ENCODE data around the gene IQSEC3. TPM values are rescaled to one million over a fixed set of nuclear protein-coding genes. Genes with fewer than 3 reads are reported as not detected.
"Not testable (repeated sequence)": the region's sequence is repeated elsewhere in the genome, so short reads cannot be mapped to it uniquely, and the experiment has no call there.

Gene IQSEC3
- total and polyA plus RNA-seq, 2 of the 13 experiments (the other 11 are each of a cell fraction or from before 2014, with no cell fraction given) = not detected

DNA sequence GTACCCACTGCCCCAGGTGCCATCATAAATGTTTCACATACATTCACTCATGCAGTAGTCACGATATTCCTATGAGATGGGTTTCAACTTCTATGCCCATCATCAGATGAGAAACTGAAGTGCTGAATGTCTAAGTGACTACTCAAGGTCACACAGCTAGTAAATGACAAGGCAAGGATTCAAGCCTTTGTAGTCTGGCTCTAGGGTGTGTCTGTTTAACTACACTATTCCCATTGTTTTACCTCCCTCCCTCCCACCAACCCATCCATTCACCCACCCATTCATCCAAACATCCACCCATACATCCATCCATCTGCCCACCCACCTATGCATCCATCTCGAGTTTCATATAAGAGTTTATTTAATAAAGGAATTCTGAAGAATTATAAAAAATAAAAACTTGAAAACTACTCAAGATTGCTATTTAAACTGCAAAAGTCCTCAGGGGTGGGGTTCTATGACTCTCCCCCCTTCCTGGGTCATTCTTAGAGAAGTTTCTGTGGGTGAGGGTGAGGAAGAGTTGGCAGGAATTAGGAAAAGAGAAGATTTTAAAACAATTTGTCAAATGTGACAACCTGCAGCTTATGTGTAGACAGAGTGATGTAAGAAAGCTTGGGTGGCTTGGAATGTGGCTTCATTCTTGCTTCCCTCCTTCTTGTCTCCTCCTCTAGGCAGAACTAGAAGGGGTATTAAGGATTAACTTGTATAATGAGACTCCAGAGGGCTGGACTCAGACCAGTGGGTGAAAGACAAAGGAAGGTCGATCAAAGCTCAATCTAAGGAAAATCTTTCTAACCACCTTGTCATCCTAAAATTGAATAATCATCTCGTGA is 13.4 kb upstream of the IQSEC3 start:
- H3K27me3 ChIP-seq (ENCODE audit: control insufficient read depth in 1 of 2, insufficient read depth in 2 of 2, low read length in 2 of 2) = peaks cover 7 to 54% of the 10 kb centered on the region in 2 experiments; a peak in 4 of 5 replicates
- H3K4me1 ChIP-seq (ENCODE audit: insufficient read depth, low read length); POLR2A ChIA-PET; intact Hi-C loops (cut with micrococcal nuclease; ENCODE audit: unreplicated experiment); CTCF ChIA-PET (ENCODE audit: low intra/inter-chr PET ratio, low total read pairs); H3K4me2 ChIP-seq (ENCODE audit: low read depth, low read length); BruUV-seq (replicated peaks); H3K79me2 ChIP-seq (ENCODE audit: insufficient read depth, low read length); H3K27ac ChIP-seq (ENCODE audit: extremely low read length, insufficient read depth, low read length); H2AFZ ChIP-seq (ENCODE audit: low read length); in situ Hi-C loops (cut with HindIII; ENCODE audit: extremely low pct_ligation_motif_present, low pct_unique_long_range_greater_than_20kb); FAIRE-seq; ATAC-seq; H3K36me3 ChIP-seq (replicated peaks in 1 of 2; ENCODE audit: control insufficient read depth in 1 of 2, insufficient read depth in 2 of 2, low read length in 2 of 2); H3K4me3 ChIP-seq (replicated peaks in 1 of 3; ENCODE audit: insufficient read depth in 1 of 3, low read depth in 2 of 3, low read length in 3 of 3); H3K9ac ChIP-seq (ENCODE audit: insufficient read depth, low read depth, low read length); DNase-seq (ENCODE audit: low spot score); H3K9me3 ChIP-seq (ENCODE audit: low read length); H4K20me1 ChIP-seq (ENCODE audit: insufficient read depth, low read length): not testable (repeated sequence)
- 2% methylated on average over 4 of the region's 4 CpGs for WGBS (ENCODE audit: low lambda C conversion rate)
- TF ChIP-seq TAF1 (CRISPR knock-in tag; IDR thresholded peaks at IDR 0.05) = 0 out of 2 replicates have a peak, but pooled peaks have one; percentile 3

DNA sequence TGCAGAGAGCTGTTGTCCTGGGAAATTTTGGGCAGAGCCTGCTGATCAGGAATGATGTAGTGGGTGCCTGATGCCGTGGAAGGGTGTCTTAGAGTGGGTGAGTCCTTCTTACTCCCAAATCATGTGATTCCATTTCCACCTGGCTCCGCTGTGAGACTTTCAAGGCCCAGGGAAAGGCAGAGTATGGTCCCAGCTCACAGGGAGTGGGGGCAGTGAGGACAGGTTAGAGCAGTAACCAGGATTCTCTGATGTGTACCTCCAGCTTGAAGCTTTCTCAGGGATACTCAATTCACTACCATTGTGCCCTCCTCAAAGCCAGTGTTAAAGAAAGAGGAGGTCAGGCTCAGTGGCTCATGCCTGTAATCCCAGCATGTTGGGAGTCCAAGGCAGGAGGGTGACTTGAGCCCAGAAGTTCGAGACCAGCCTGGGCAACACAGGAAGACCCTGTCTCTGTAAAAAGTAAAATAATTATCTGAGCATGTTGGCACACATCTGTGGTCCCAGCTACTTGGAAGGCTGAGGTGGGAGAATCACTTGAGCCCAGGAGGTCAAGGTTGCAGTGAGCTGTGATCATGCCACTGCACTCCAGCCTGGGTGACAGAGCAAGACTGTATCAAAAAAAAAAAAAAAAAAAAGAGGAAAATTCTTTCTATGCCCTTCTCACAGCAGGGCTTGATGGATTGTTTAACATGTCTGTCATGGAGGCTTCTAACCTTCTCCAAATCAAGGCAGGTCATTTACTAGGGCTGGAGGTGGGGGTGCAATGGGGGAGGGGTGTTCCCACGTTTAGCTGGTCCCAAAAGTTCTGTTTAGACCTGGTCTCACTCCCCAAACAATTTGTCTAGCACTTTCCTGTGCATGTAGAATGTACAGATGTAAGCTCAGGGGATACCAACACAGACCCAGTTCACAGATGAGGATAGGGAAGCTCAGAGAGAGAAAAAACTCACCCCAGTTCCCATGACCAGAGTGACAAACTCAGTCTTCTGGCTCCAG is 12.5 kb upstream of the IQSEC3 start:
- FAIRE-seq (no peak), ATAC-seq (no peak; the same call in 2 of the 3 replicates), DNase-seq (ENCODE audit: low spot score) (no peak)
- TF ChIP-seq TAF1 (CRISPR knock-in tag; IDR thresholded peaks at IDR 0.05) = 0 out of 2 replicates have a peak, but pooled peaks have one; percentile 14
- TF ChIP-seq ZNF510 (CRISPR knock-in tag; IDR thresholded peaks at IDR 0.05; ENCODE audit: low read depth) = no peak
- 0 out of 2 replicates have a peak, but pooled peaks have one; percentile 33 for TF ChIP-seq TBX2 (CRISPR knock-in tag; IDR thresholded peaks at IDR 0.05; ENCODE audit: borderline replicate concordance)
- no peak for TF ChIP-seq ZNF354B (CRISPR knock-in tag; IDR thresholded peaks at IDR 0.05)
- TF ChIP-seq NRL (CRISPR knock-in tag; IDR thresholded peaks at IDR 0.05; ENCODE audit: borderline replicate concordance) = peak; percentile 49; the same call in 1 of the 2 replicates
- no peak for TF ChIP-seq ZNF552 (CRISPR knock-in tag; IDR thresholded peaks at IDR 0.05; ENCODE audit: borderline replicate concordance)
- no TSS peak for BruUV-seq (replicated peaks)
- Histone ChIP-seq H3K4me3 (replicated peaks in 1 of 3; ENCODE audit: insufficient read depth in 1 of 3, low read depth in 2 of 3, low read length in 3 of 3) (no peak overlapping the region), H2AFZ (ENCODE audit: low read length) (no peak overlapping the region), H3K9me3 (ENCODE audit: low read length) (no peaks in the 10 kb centered on the region), H3K4me1 (ENCODE audit: insufficient read depth, low read length) (no peaks in the 10 kb centered on the region), H3K36me3 (replicated peaks in 1 of 2; ENCODE audit: control insufficient read depth in 1 of 2, insufficient read depth in 2 of 2, low read length in 2 of 2) (no peaks in the 10 kb centered on the region), H3K27me3 (ENCODE audit: control insufficient read depth in 1 of 2, insufficient read depth in 2 of 2, low read length in 2 of 2) (peaks cover 7 to 54% of the 10 kb centered on the region in 2 experiments; a peak in 4 of 5 replicates), H3K79me2 (ENCODE audit: insufficient read depth, low read length) (no peaks in the 10 kb centered on the region), H4K20me1 (ENCODE audit: insufficient read depth, low read length) (no peaks in the 10 kb centered on the region), H3K27ac (ENCODE audit: extremely low read length, insufficient read depth, low read length) (no peak overlapping the region), H3K4me2 (ENCODE audit: low read depth, low read length) (no peak overlapping the region), H3K9ac (ENCODE audit: insufficient read depth, low read depth, low read length) (no peak overlapping the region)
- ChIA-PET CTCF (ENCODE audit: low intra/inter-chr PET ratio, low total read pairs) (no interaction called here), POLR2A (no interaction called here)
- in situ Hi-C loops (cut with HindIII; ENCODE audit: extremely low pct_ligation_motif_present, low pct_unique_long_range_greater_than_20kb) (no loop called here), intact Hi-C loops (cut with micrococcal nuclease; ENCODE audit: unreplicated experiment) (no loop called here)
- WGBS (ENCODE audit: low lambda C conversion rate) = 2% methylated on average over 4 of the region's 4 CpGs
